Liver (tissue), 9 donors: ENCODE measurements around the gene OSTF1. TPM values are rescaled to one million over a fixed set of nuclear protein-coding genes. Genes with fewer than 3 reads are reported as not detected.
A peak's percentile ranks its signal among the peaks of the same experiment; 100 is the strongest.

Experiments used
- DNase-seq: peaks from one replicate; pipeline ENCODE4 v3.0.0-alpha.2; 2017; ENCODE audit warnings: low spot score
- H3K27ac ChIP-seq, 2 donors: one replicate each; pipeline ENCODE4 v1.7.0; 2013; ENCODE audit warnings: inconsistent platforms in 2 of 2, low read length in 2 of 2, control low read depth in 1 of 2, low read depth in 1 of 2, mild to moderate bottlenecking in 1 of 2
- H3K27me3 ChIP-seq, 4 donors: one replicate each; pipeline versions ENCODE4 v1.6.1 to v1.7.0; 2013; ENCODE audit warnings: low read length in 3 of 4, inconsistent platforms in 1 of 4, mild to moderate bottlenecking in 1 of 4, moderate library complexity in 1 of 4; ENCODE audit not compliant: control insufficient read depth in 4 of 4, insufficient read depth in 4 of 4
- H3K36me3 ChIP-seq, 4 donors: one replicate each; pipeline versions ENCODE4 v1.6.1 to v1.7.0; 2013; ENCODE audit warnings: low read length in 3 of 4, mild to moderate bottlenecking in 3 of 4, low read depth in 1 of 4, moderate library complexity in 1 of 4; ENCODE audit not compliant: control insufficient read depth in 4 of 4, insufficient read depth in 3 of 4
- H3K4me1 ChIP-seq, 4 donors: one replicate each; pipeline versions ENCODE4 v1.6.1 to v1.7.0; 2013; ENCODE audit warnings: low read length in 3 of 4, mild to moderate bottlenecking in 3 of 4, moderate library complexity in 1 of 4; ENCODE audit not compliant: control insufficient read depth in 4 of 4, insufficient read depth in 4 of 4
- H3K4me3 ChIP-seq, 3 donors: one replicate each; pipeline versions ENCODE4 v1.6.1 to v1.7.0; 2013; ENCODE audit warnings: low read length in 3 of 3, control low read depth in 1 of 3, low read depth in 1 of 3, mild to moderate bottlenecking in 1 of 3
- H3K9ac ChIP-seq, 2 donors: one replicate each; pipeline ENCODE4 v1.7.0; 2013; ENCODE audit warnings: low read length in 2 of 2, mild to moderate bottlenecking in 2 of 2, moderate library complexity in 2 of 2, control low read depth in 1 of 2, low read depth in 1 of 2
- H3K9me3 ChIP-seq, 4 donors: one replicate each; pipeline versions ENCODE4 v1.6.1 to v1.7.0; 2013; ENCODE audit warnings: low read length in 3 of 4; ENCODE audit not compliant: control insufficient read depth in 4 of 4
- EGR1 ChIP-seq, 2 donors: IDR thresholded peaks; 2 replicates each; pipeline ENCODE4 v1.6.1; 2016 to 2018; ENCODE audit warnings: antibody characterized with exemption in 2 of 2, low read depth in 2 of 2
- FOXA2 ChIP-seq: IDR thresholded peaks from 2 replicates; pipeline ENCODE4 v1.6.1; 2016; ENCODE audit warnings: antibody characterized with exemption
- HNF4A ChIP-seq, 2 donors: conservative IDR thresholded peaks; 2 replicates each; pipeline ENCODE4 v1.6.1; 2016; ENCODE audit warnings: antibody characterized with exemption in 2 of 2, mild to moderate bottlenecking in 2 of 2
- HNF4G ChIP-seq: IDR thresholded peaks from 2 replicates; pipeline ENCODE4 v1.6.1; 2016; ENCODE audit warnings: antibody characterized with exemption
- JUND ChIP-seq, 2 donors: IDR thresholded peaks; 2 replicates each; pipeline ENCODE4 v1.6.1; 2016; ENCODE audit warnings: antibody characterized with exemption in 2 of 2
- NR2F2 ChIP-seq: IDR thresholded peaks from 2 replicates; pipeline ENCODE4 v1.6.1; 2016; ENCODE audit warnings: antibody characterized with exemption
- RAD21 ChIP-seq, 2 donors: IDR thresholded peaks; 2 replicates each; pipeline ENCODE4 v1.6.1; 2016; ENCODE audit warnings: antibody characterized with exemption in 2 of 2, mild to moderate bottlenecking in 2 of 2
- REST ChIP-seq: IDR thresholded peaks from 2 replicates; pipeline ENCODE4 v1.6.1; 2016; ENCODE audit warnings: antibody characterized with exemption, mild to moderate bottlenecking
- RXRA ChIP-seq, 2 donors: IDR thresholded peaks; 2 replicates each; pipeline ENCODE4 v1.6.1; 2017 to 2018; ENCODE audit warnings: antibody characterized with exemption in 2 of 2, mild to moderate bottlenecking in 1 of 2
- SP1 ChIP-seq: IDR thresholded peaks from 2 replicates; pipeline ENCODE4 v1.6.1; 2018; ENCODE audit warnings: antibody characterized with exemption, mild to moderate bottlenecking
- WGBS: extraction: QIAGEN DNeasy Blood & Tissue Kit; methylation state at CpG from one replicate; pipeline ENCODE4 v1.1.7; 2013; 5-methylcytosine and 5-hydroxymethylcytosine counted together
- polyA plus RNA-seq, 2 donors: library from polyadenylated mRNA; stranded (reverse) in 1 of 2; unstranded in 1 of 2; fragments of 200-250 nt in 1 of 2; fragments of >200 nt in 1 of 2; fragmentation: Nextera tagmentation in 1 of 2; extraction: Ambion mirVana in 1 of 2; gene quantifications; one replicate each; pipeline versions ENCODE4 v1.2.1 to v1.2.3, GENCODE V29; 2013 to 2015
- total RNA-seq, 2 donors: library from RNA; depleted of rRNA; stranded (reverse); fragments of >200 nt; gene quantifications; one replicate each; pipeline ENCODE4 v1.2.3, GENCODE V29; 2014
- TF ChIP-seq, protein P1 (sequence below): IDR thresholded peaks from 2 replicates; pipeline ENCODE4 v1.6.1; 2016; ENCODE audit warnings: antibody characterized with exemption
- TF ChIP-seq, protein P2 (sequence below): IDR thresholded peaks from 2 replicates; pipeline ENCODE4 v1.6.1; 2016; ENCODE audit warnings: antibody characterized with exemption
- TF ChIP-seq, protein P3 (sequence below): fragments of 150-350 bp; IDR thresholded peaks from 2 replicates; pipeline ENCODE4 v1.5.1; 2017; ENCODE audit warnings: improper control_type of control experiment, low read depth, low read length; ENCODE audit not compliant: missing input control
- donor health status: healthy.
- donor health status: healthy.
- donor health status: healthy.
- donor health status: healthy.
- donor health status: healthy.

OSTF1 gene
- total and polyA plus RNA-seq, 4 donors, result 19.8 to 29.7 (median 26.9) TPM

GRCh38 chr9:75161116-75161857, 73.0 kb downstream of the OSTF1 start:
- TF ChIP-seq HNF4G, result no peak
- no peak for TF ChIP-seq EGR1 (IDR thresholded peaks at IDR 0.05; ENCODE audit: low read depth in 2 of 2)
- peak in 1 of 2 donors; percentile 29 for TF ChIP-seq HNF4A (conservative IDR thresholded peaks at IDR 0.05)
- no peak for TF ChIP-seq NR2F2
- TF ChIP-seq, protein P1, sequence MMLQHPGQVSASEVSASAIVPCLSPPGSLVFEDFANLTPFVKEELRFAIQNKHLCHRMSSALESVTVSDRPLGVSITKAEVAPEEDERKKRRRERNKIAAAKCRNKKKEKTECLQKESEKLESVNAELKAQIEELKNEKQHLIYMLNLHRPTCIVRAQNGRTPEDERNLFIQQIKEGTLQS, result no peak
- TF ChIP-seq, protein P2, sequence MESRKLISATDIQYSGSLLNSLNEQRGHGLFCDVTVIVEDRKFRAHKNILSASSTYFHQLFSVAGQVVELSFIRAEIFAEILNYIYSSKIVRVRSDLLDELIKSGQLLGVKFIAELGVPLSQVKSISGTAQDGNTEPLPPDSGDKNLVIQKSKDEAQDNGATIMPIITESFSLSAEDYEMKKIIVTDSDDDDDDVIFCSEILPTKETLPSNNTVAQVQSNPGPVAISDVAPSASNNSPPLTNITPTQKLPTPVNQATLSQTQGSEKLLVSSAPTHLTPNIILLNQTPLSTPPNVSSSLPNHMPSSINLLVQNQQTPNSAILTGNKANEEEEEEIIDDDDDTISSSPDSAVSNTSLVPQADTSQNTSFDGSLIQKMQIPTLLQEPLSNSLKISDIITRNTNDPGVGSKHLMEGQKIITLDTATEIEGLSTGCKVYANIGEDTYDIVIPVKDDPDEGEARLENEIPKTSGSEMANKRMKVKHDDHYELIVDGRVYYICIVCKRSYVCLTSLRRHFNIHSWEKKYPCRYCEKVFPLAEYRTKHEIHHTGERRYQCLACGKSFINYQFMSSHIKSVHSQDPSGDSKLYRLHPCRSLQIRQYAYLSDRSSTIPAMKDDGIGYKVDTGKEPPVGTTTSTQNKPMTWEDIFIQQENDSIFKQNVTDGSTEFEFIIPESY, result no peak
- no peak for TF ChIP-seq REST
- TF ChIP-seq JUND (IDR thresholded peaks at IDR 0.05), result no peak

GRCh38 chr9:75163764-75164163, 75.5 kb downstream of the OSTF1 start:
- Histone ChIP-seq H3K36me3 (peaks cover 0 to 10% (median 3%) of the 10 kb centered on the region in 4 donors), H3K9me3 (no peaks in the 10 kb centered on the region), H3K27ac (peak overlapping the region; percentile 62 to 73), H3K4me1 (peaks cover 0 to 8% (median 5%) of the 10 kb centered on the region in 4 donors), H3K4me3 (no peak overlapping the region), H3K27me3 (no peaks in the 10 kb centered on the region), H3K9ac (no peak overlapping the region)
- WGBS, result 40% methylated on average over 5 of the region's 5 CpGs
- peak; percentile 89 for TF ChIP-seq SP1
- TF ChIP-seq RAD21 (IDR thresholded peaks at IDR 0.05), result peak in 1 of 2 donors; percentile 22
- TF ChIP-seq RXRA (IDR thresholded peaks at IDR 0.05), result peak; percentile 50 to 63
- no peak for TF ChIP-seq FOXA2
- TF ChIP-seq JUND (IDR thresholded peaks at IDR 0.05), result peak in 1 of 2 donors; percentile 44
- TF ChIP-seq, protein P2, result no peak
- no peak for TF ChIP-seq REST
- peak; percentile 89 to 96 for TF ChIP-seq HNF4A (conservative IDR thresholded peaks at IDR 0.05)
- TF ChIP-seq, protein P3, sequence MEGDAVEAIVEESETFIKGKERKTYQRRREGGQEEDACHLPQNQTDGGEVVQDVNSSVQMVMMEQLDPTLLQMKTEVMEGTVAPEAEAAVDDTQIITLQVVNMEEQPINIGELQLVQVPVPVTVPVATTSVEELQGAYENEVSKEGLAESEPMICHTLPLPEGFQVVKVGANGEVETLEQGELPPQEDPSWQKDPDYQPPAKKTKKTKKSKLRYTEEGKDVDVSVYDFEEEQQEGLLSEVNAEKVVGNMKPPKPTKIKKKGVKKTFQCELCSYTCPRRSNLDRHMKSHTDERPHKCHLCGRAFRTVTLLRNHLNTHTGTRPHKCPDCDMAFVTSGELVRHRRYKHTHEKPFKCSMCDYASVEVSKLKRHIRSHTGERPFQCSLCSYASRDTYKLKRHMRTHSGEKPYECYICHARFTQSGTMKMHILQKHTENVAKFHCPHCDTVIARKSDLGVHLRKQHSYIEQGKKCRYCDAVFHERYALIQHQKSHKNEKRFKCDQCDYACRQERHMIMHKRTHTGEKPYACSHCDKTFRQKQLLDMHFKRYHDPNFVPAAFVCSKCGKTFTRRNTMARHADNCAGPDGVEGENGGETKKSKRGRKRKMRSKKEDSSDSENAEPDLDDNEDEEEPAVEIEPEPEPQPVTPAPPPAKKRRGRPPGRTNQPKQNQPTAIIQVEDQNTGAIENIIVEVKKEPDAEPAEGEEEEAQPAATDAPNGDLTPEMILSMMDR, result no peak
- peak; percentile 89 for TF ChIP-seq HNF4G
- DNase-seq, result no peak

More at GRCh38 chr9:75161116-75161857, 73.0 kb downstream of the OSTF1 start:
- Histone ChIP-seq H3K27me3 (no peaks in the 10 kb centered on the region), H3K4me1 (peaks cover 0 to 8% (median 5%) of the 10 kb centered on the region in 4 donors), H3K27ac (no peak overlapping the region), H3K9ac (no peak overlapping the region), H3K36me3 (no peaks in the 10 kb centered on the region), H3K9me3 (no peaks in the 10 kb centered on the region), H3K4me3 (no peak overlapping the region)
- no peak for DNase-seq
- 85% methylated on average over 2 of the region's 2 CpGs for WGBS
